GM23248 (cell line): ENCODE data around the gene MRPL37. TPM values are rescaled to one million over a fixed set of nuclear protein-coding genes. Genes with fewer than 3 reads are reported as not detected.

ENCODE experiments used
- DNase-seq: peaks from one replicate; pipeline ENCODE4 v3.0.0-alpha.2; 2015
- H2AFZ ChIP-seq: fragments of 200-600 bp; sonication (generic); 2 replicates; pipeline ENCODE4 v1.6.1; 2016; ENCODE audit warnings: antibody characterized with exemption
- H3F3A ChIP-seq: fragments of 200-600 bp; sonication (generic); 2 replicates; pipeline ENCODE4 v1.6.1; 2016; ENCODE audit warnings: mild to moderate bottlenecking, antibody characterized with exemption, mixed run types; ENCODE audit not compliant: insufficient read depth
- H3K27ac ChIP-seq: fragments of 200-600 bp; sonication (generic); 2 replicates; pipeline ENCODE4 v1.5.1; 2016; ENCODE audit warnings: mild to moderate bottlenecking
- H3K27me3 ChIP-seq: fragments of 200-600 bp; sonication (generic); replicated peaks from 2 replicates; pipeline ENCODE4 v1.6.1; 2016; ENCODE audit warnings: mild to moderate bottlenecking; ENCODE audit not compliant: insufficient read depth
- H3K36me3 ChIP-seq: fragments of 200-600 bp; sonication (generic); 2 replicates; pipeline ENCODE4 v1.6.1; 2016; ENCODE audit warnings: low read depth, mild to moderate bottlenecking
- H3K4me1 ChIP-seq: fragments of 200-600 bp; sonication (generic); 2 replicates; pipeline ENCODE4 v1.6.1; 2016; ENCODE audit warnings: mild to moderate bottlenecking; ENCODE audit not compliant: insufficient read depth
- H3K4me2 ChIP-seq: fragments of 200-600 bp; sonication (generic); one replicate; pipeline ENCODE4 v1.6.1; 2016; ENCODE audit warnings: mild to moderate bottlenecking; ENCODE audit not compliant: unreplicated experiment
- H3K4me3 ChIP-seq: fragments of 200-600 bp; sonication (generic); 2 replicates; pipeline ENCODE4 v1.5.1; 2016; ENCODE audit warnings: mild to moderate bottlenecking
- H3K79me2 ChIP-seq: fragments of 200-600 bp; sonication (generic); 2 replicates; pipeline ENCODE4 v1.6.1; 2016; ENCODE audit warnings: mild to moderate bottlenecking; ENCODE audit not compliant: insufficient read depth
- H3K9ac ChIP-seq: fragments of 200-600 bp; sonication (generic); 2 replicates; pipeline ENCODE4 v1.6.1; 2016; ENCODE audit warnings: mild to moderate bottlenecking
- H3K9me2 ChIP-seq: fragments of 200-600 bp; sonication (generic); 2 replicates; pipeline ENCODE4 v1.6.1; 2016; ENCODE audit warnings: mixed run types, mild to moderate bottlenecking, moderate library complexity; ENCODE audit not compliant: insufficient read depth
- H3K9me3 ChIP-seq: fragments of 200-600 bp; sonication (generic); one replicate; pipeline ENCODE4 v1.6.1; 2017; ENCODE audit warnings: low read depth
- H4K20me1 ChIP-seq: fragments of 200-600 bp; sonication (generic); 2 replicates; pipeline ENCODE4 v1.6.0; 2016; ENCODE audit not compliant: insufficient read depth
- EZH2 ChIP-seq: fragments of 200-600 bp; sonication (generic); IDR thresholded peaks from 2 replicates; pipeline ENCODE4 v1.6.1; 2018; ENCODE audit warnings: antibody characterized with exemption, mild to moderate bottlenecking; ENCODE audit not compliant: insufficient read depth, poor library complexity, severe bottlenecking
- EZH2phosphoT487 ChIP-seq: fragments of 200-600 bp; sonication (generic); IDR thresholded peaks from 2 replicates; pipeline ENCODE4 v1.6.1; 2018; ENCODE audit warnings: antibody characterized with exemption, moderate library complexity, mild to moderate bottlenecking, low read depth; ENCODE audit not compliant: insufficient read depth
- WGBS, 2 experiments: methylation state at CpG; one replicate each; pipeline ENCODE4 v1.1.6; 2015 to 2017; ENCODE audit warnings: low lambda C conversion rate in 2 of 2, low coverage in 1 of 2; ENCODE audit errors: missing lambda C conversion rate in 2 of 2; 5-methylcytosine and 5-hydroxymethylcytosine counted together
- in situ Hi-C: fragments of 300-500 bp; cut with MboI; formaldehyde crosslinking; loops from 2 replicates; pipeline ENCODE4 v1.15.0; 2020
- polyA plus RNA-seq: library from polyadenylated mRNA; unstranded; fragments of >200 nt; fragmentation: Nextera tagmentation; extraction: Ambion mirVana; gene quantifications from 2 replicates; pipeline ENCODE4 v1.2.1, GENCODE V29; 2016
- total RNA-seq: library from RNA; depleted of rRNA; stranded (reverse); fragments of >200 nt; shearing (Covaris generic); gene quantifications from 2 replicates; pipeline ENCODE4 v1.2.3, GENCODE V29; 2014

The MRPL37 gene
- total and polyA plus RNA-seq, 2 experiments from 2014 or later: 91.3 to 113 TPM

GRCh38 chr1:54241364-54241763, 41.4 kb downstream of the MRPL37 start:
- Histone ChIP-seq H3K36me3 (peaks cover 7% of the 10 kb centered on the region; the same call in 1 of the 2 replicates), H3K9me2 (no peaks in the 10 kb centered on the region), H3K79me2 (no peaks in the 10 kb centered on the region), H3K4me2 (no peak overlapping the region), H3K9ac (no peak overlapping the region), H2AFZ (no peak overlapping the region), H3K4me3 (no peak overlapping the region), H4K20me1 (no peaks in the 10 kb centered on the region), H3F3A (no peaks in the 10 kb centered on the region), H3K9me3 (no peaks in the 10 kb centered on the region), H3K27me3 (no peaks in the 10 kb centered on the region), H3K27ac (no peak overlapping the region), H3K4me1 (no peaks in the 10 kb centered on the region)
- in situ Hi-C loops: no loop called here
- WGBS, 2 experiments: 80 to 81% methylated on average over 6 of the region's 6 CpGs
- no peak for DNase-seq
- TF ChIP-seq EZH2phosphoT487 (no peak), EZH2 (no peak)

GRCh38 chr1:54243022-54243421, 43.1 kb downstream of the MRPL37 start:
- H3F3A ChIP-seq: no peaks in the 10 kb centered on the region
- H3K4me2 ChIP-seq: no peak overlapping the region
- no peak overlapping the region for H3K9ac ChIP-seq
- no peaks in the 10 kb centered on the region for H3K4me1 ChIP-seq
- H3K79me2 ChIP-seq: no peaks in the 10 kb centered on the region
- no peaks in the 10 kb centered on the region for H3K27me3 ChIP-seq
- no peak for DNase-seq
- H3K9me3 ChIP-seq: no peaks in the 10 kb centered on the region
- H3K9me2 ChIP-seq: no peaks in the 10 kb centered on the region
- no peak overlapping the region for H2AFZ ChIP-seq
- no peaks in the 10 kb centered on the region for H3K36me3 ChIP-seq
- H3K4me3 ChIP-seq: no peak overlapping the region
- TF ChIP-seq EZH2 (no peak), EZH2phosphoT487 (no peak)
- in situ Hi-C loops: no loop called here
- WGBS, 2 experiments: 95% methylated on average over 13 of the region's 13 CpGs
- H3K27ac ChIP-seq: no peak overlapping the region
- H4K20me1 ChIP-seq: no peaks in the 10 kb centered on the region

- no peak overlapping the region for H3K4me3 ChIP-seq
- WGBS, 2 experiments: 94 to 95% methylated on average over 7 of the region's 7 CpGs
- in situ Hi-C loops: no loop called here
- H3K79me2 ChIP-seq: no peaks in the 10 kb centered on the region
- H3K36me3 ChIP-seq: no peaks in the 10 kb centered on the region
- H3K9ac ChIP-seq: no peak overlapping the region
- TF ChIP-seq EZH2phosphoT487 (no peak), EZH2 (no peak)
- peaks cover 9% of the 10 kb centered on the region for H3K4me1 ChIP-seq
- no peaks in the 10 kb centered on the region for H4K20me1 ChIP-seq
- H2AFZ ChIP-seq: no peak overlapping the region
- H3K4me2 ChIP-seq: no peak overlapping the region
- H3K9me3 ChIP-seq: no peaks in the 10 kb centered on the region
- no peak for DNase-seq
- H3K27ac ChIP-seq: no peak overlapping the region
- no peaks in the 10 kb centered on the region for H3F3A ChIP-seq
- no peaks in the 10 kb centered on the region for H3K27me3 ChIP-seq
- H3K9me2 ChIP-seq: no peaks in the 10 kb centered on the region
Observed at GRCh38 chr1:54244655-54245054, 44.7 kb downstream of the MRPL37 start.

GRCh38 chr1:54245501-54245900, 45.5 kb downstream of the MRPL37 start:
- TF ChIP-seq EZH2phosphoT487 (no peak), EZH2 (no peak)
- 51 to 60% methylated on average over 2 to 4 of the region's 4 CpGs for WGBS, 2 experiments
- Histone ChIP-seq H3K79me2 (no peaks in the 10 kb centered on the region), H3K27ac (no peak overlapping the region), H2AFZ (no peak overlapping the region), H3K4me1 (peaks cover 17% of the 10 kb centered on the region), H3K4me2 (no peak overlapping the region), H3K4me3 (no peak overlapping the region), H3K27me3 (no peaks in the 10 kb centered on the region), H3K36me3 (no peaks in the 10 kb centered on the region), H3K9ac (no peak overlapping the region), H3F3A (no peaks in the 10 kb centered on the region), H4K20me1 (no peaks in the 10 kb centered on the region), H3K9me2 (no peaks in the 10 kb centered on the region), H3K9me3 (no peaks in the 10 kb centered on the region)
- DNase-seq: peak; percentile 34
- in situ Hi-C loops: no loop called here
